ENCODE data around the gene IQSEC1.

IQSEC1 gene

DNA sequence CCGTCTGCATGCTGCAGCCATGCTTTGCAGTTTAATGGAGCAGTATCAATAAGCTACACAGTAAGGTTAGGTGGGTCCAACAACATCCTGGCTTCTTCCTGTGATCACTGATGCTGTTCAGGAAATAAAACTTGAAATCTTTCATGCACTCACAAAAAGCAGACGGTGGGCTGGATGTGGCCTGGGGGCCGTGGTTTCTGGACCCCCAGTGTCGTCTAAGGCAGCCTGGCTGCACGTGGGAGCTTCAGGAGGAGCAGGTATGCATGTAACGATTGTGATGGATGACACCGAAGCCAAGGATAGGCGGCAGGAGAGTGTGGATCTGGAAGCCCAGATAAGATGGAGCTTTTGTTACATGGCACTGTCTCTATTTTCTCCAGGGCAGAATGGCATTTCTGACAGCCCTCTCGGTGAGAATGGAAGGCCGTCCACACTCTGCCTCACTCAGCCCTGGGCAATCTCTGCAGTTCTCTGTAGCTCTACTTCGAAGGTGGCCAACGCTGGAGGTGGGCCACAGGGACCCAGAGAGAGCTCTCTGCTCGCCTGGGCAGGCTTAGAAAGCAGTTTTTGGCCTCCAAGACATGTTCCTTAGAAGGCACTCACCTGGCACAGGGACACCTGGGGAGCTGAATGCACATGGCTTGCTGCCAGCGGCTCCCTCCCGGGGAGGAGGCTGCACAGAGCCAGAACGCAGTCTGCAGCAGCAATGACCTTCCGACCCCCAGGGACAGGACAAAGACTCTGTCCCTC is 46.4 kb upstream of the IQSEC1 start:
- DNase-seq (ENCODE audit: low read depth): no peak
- TF ChIP-seq, protein P1, sequence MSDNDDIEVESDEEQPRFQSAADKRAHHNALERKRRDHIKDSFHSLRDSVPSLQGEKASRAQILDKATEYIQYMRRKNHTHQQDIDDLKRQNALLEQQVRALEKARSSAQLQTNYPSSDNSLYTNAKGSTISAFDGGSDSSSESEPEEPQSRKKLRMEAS (IDR thresholded peaks at IDR 0.05; ENCODE audit: low read depth, low read length): no peak
- TF ChIP-seq MYC (IDR thresholded peaks at IDR 0.05; ENCODE audit: low read depth, low read length): no peak
- TF ChIP-seq POLR2A (IDR thresholded peaks at IDR 0.05; ENCODE audit: extremely low read depth, insufficient read length): no peak
- TF ChIP-seq, protein P2, sequence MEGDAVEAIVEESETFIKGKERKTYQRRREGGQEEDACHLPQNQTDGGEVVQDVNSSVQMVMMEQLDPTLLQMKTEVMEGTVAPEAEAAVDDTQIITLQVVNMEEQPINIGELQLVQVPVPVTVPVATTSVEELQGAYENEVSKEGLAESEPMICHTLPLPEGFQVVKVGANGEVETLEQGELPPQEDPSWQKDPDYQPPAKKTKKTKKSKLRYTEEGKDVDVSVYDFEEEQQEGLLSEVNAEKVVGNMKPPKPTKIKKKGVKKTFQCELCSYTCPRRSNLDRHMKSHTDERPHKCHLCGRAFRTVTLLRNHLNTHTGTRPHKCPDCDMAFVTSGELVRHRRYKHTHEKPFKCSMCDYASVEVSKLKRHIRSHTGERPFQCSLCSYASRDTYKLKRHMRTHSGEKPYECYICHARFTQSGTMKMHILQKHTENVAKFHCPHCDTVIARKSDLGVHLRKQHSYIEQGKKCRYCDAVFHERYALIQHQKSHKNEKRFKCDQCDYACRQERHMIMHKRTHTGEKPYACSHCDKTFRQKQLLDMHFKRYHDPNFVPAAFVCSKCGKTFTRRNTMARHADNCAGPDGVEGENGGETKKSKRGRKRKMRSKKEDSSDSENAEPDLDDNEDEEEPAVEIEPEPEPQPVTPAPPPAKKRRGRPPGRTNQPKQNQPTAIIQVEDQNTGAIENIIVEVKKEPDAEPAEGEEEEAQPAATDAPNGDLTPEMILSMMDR (IDR thresholded peaks at IDR 0.05; ENCODE audit: low read depth, low read length): no peak
- H3K4me3 ChIP-seq (ENCODE audit: low read depth, low read length): no peak overlapping the region

GRCh38 chr3:13116426-13116825 is 43.2 kb upstream of the IQSEC1 start:
- DNase-seq (ENCODE audit: low read depth): no peak

DNA sequence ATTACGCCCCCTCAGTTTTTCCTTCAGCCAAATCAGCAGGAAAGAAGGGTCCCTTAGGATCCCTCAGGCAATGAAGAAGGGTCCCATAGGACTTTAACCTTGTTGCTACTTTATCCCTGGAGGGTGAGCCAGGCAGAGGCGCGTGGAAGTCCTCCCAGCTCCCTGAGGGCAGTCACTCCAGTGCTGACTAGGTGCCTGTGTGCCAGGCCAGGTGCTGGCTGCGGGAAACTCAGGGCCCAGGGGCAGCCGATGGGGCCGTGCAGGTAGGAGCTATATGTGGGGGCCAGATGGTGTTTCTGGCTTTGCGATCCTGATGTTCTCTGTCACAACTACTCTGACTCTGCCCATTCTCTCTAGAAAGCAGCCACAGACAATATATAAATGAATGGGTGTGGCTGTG is 42.8 kb upstream of the IQSEC1 start:
- TF ChIP-seq MYC (IDR thresholded peaks at IDR 0.05; ENCODE audit: low read depth, low read length): no peak
- no peak for TF ChIP-seq POLR2A (IDR thresholded peaks at IDR 0.05; ENCODE audit: extremely low read depth, insufficient read length)
- TF ChIP-seq, protein P2 (IDR thresholded peaks at IDR 0.05; ENCODE audit: low read depth, low read length): no peak
- TF ChIP-seq, protein P1 (IDR thresholded peaks at IDR 0.05; ENCODE audit: low read depth, low read length): no peak
- no peak overlapping the region for H3K4me3 ChIP-seq (ENCODE audit: low read depth, low read length)
- no peak for DNase-seq (ENCODE audit: low read depth)

More at GRCh38 chr3:13116426-13116825, 43.2 kb upstream of the IQSEC1 start:
- H3K4me3 ChIP-seq (ENCODE audit: low read depth, low read length): no peak overlapping the region
- TF ChIP-seq, protein P2 (IDR thresholded peaks at IDR 0.05; ENCODE audit: low read depth, low read length): no peak
- TF ChIP-seq, protein P1 (IDR thresholded peaks at IDR 0.05; ENCODE audit: low read depth, low read length): no peak
- no peak for TF ChIP-seq POLR2A (IDR thresholded peaks at IDR 0.05; ENCODE audit: extremely low read depth, insufficient read length)
- no peak for TF ChIP-seq MYC (IDR thresholded peaks at IDR 0.05; ENCODE audit: low read depth, low read length)

GRCh38 chr3:13115576-13115910 is 42.3 kb upstream of the IQSEC1 start:
- no peak for DNase-seq (ENCODE audit: low read depth)
- H3K4me3 ChIP-seq (ENCODE audit: low read depth, low read length): no peak overlapping the region
- TF ChIP-seq POLR2A (IDR thresholded peaks at IDR 0.05; ENCODE audit: extremely low read depth, insufficient read length): no peak
- TF ChIP-seq, protein P2 (IDR thresholded peaks at IDR 0.05; ENCODE audit: low read depth, low read length): no peak
- no peak for TF ChIP-seq MYC (IDR thresholded peaks at IDR 0.05; ENCODE audit: low read depth, low read length)
- TF ChIP-seq, protein P1 (IDR thresholded peaks at IDR 0.05; ENCODE audit: low read depth, low read length): no peak

DNA sequence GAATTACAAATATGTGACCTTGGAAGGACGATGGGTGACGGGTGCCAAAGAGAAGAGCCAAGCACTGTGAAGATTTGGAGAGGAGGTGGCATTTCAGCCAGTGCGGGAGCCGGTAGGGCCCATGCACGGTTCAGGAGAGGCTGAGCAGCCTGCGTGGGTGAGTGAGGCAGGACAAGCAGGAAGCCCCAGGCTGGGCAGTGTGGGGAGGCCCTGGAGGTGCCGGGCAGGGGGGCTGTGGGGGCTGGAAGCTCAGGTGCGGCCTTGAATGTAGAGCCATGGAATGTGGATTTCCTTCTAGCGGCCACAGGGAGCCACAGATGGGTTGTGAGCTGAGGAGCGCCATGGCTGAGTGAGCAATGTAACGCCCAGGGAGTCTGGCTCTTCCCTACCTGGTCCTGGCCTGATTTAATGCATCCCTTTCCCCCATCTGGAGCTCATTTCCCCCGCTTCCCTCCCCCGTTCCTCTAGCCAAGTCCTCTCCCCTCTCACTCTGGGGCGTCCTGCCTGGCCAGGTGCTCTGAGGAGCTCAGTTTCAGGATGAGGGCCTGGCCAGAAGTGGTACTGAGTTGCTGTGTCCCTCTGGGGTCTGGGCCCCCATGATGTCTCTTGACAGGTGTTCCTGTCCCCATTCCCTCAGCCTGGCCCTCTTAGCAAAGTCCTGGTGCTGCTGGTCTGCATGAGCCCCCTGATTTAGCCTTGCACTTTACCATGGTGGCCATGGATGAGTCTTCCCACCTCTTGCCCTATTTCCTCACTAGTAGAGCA is 41.8 kb upstream of the IQSEC1 start:
- TF ChIP-seq MYC (IDR thresholded peaks at IDR 0.05; ENCODE audit: low read depth, low read length): no peak
- TF ChIP-seq POLR2A (IDR thresholded peaks at IDR 0.05; ENCODE audit: extremely low read depth, insufficient read length): no peak
- TF ChIP-seq, protein P1 (IDR thresholded peaks at IDR 0.05; ENCODE audit: low read depth, low read length): no peak
- TF ChIP-seq, protein P2 (IDR thresholded peaks at IDR 0.05; ENCODE audit: low read depth, low read length): no peak
- no peak overlapping the region for H3K4me3 ChIP-seq (ENCODE audit: low read depth, low read length)
- DNase-seq (ENCODE audit: low read depth): no peak
